Smooth muscle cell (in vitro differentiated cells): ENCODE results near the gene KCNJ16. TPM values are rescaled to one million over a fixed set of nuclear protein-coding genes. Genes with fewer than 3 reads are reported as not detected.

Experiments used
- DNase-seq: peaks from one replicate; lab custom pipeline; 2025; ENCODE audit not compliant: unreplicated experiment; lab: John Stamatoyannopoulos, UW
- H2AFZ ChIP-seq: fragments of 200-600 bp; sonication (generic); 2 replicates; pipeline ENCODE4 v1.6.0; 2016; ENCODE audit warnings: antibody characterized with exemption, low read depth, mild to moderate bottlenecking
- H3F3A ChIP-seq: fragments of 200-600 bp; sonication (generic); 2 replicates; pipeline ENCODE4 v1.6.0; 2017; ENCODE audit warnings: antibody characterized with exemption, low read depth
- H3K27ac ChIP-seq: fragments of 200-600 bp; sonication (generic); 2 replicates; pipeline ENCODE4 v1.5.1; 2016; ENCODE audit warnings: low read depth, mild to moderate bottlenecking
- H3K27me3 ChIP-seq: fragments of 200-600 bp; sonication (generic); 2 replicates; pipeline ENCODE4 v1.6.1; 2016; ENCODE audit warnings: low read depth, mild to moderate bottlenecking
- H3K36me3 ChIP-seq: fragments of 200-600 bp; sonication (generic); 2 replicates; pipeline ENCODE4 v1.5.1; 2016; ENCODE audit warnings: low read depth
- H3K4me1 ChIP-seq: fragments of 200-600 bp; sonication (generic); 2 replicates; pipeline ENCODE4 v1.5.1; 2016; ENCODE audit warnings: low read depth
- H3K4me2 ChIP-seq: fragments of 200-600 bp; sonication (generic); 2 replicates; pipeline ENCODE4 v1.6.0; 2016; ENCODE audit warnings: mild to moderate bottlenecking
- H3K4me3 ChIP-seq: fragments of 200-600 bp; sonication (generic); 2 replicates; pipeline ENCODE4 v1.5.1; 2016; ENCODE audit warnings: mild to moderate bottlenecking
- H3K79me2 ChIP-seq: fragments of 200-600 bp; sonication (generic); 2 replicates; pipeline ENCODE4 v1.6.0; 2016; ENCODE audit warnings: low read depth, mild to moderate bottlenecking
- H3K9ac ChIP-seq: fragments of 200-600 bp; sonication (generic); 2 replicates; pipeline ENCODE4 v1.6.0; 2016; ENCODE audit warnings: low read depth
- H3K9me3 ChIP-seq: fragments of 200-600 bp; sonication (generic); replicated peaks from 2 replicates; pipeline ENCODE4 v1.5.1; 2016; ENCODE audit warnings: low read depth
- H4K20me1 ChIP-seq: fragments of 200-600 bp; sonication (generic); 2 replicates; pipeline ENCODE4 v1.6.0; 2016; ENCODE audit warnings: low read depth
- WGBS: methylation state at CpG from one replicate; pipeline ENCODE4 v1.1.7; 2016; ENCODE audit warnings: low lambda C conversion rate; 5-methylcytosine and 5-hydroxymethylcytosine counted together
- polyA plus RNA-seq: library from polyadenylated mRNA; unstranded; fragments of >200 nt; fragmentation: Nextera tagmentation; extraction: Ambion mirVana; gene quantifications from 2 replicates; pipeline ENCODE4 v1.2.1, GENCODE V29; 2016
- total RNA-seq: library from RNA; depleted of rRNA; stranded (reverse); fragments of >200 nt; gene quantifications from 2 replicates; pipeline ENCODE4 v1.2.3, GENCODE V29; 2014
- TF ChIP-seq, protein P1 (sequence below): fragments of 200-600 bp; sonication (generic); IDR thresholded peaks from 2 replicates; pipeline ENCODE4 v1.5.1; 2017; ENCODE audit warnings: borderline replicate concordance, mild to moderate bottlenecking, antibody characterized with exemption; ENCODE audit not compliant: insufficient read depth, poor library complexity, severe bottlenecking

The KCNJ16 gene
- total and polyA plus RNA-seq, 2 experiments from 2014 or later: 0.09 TPM; not detected in 1

DNA sequence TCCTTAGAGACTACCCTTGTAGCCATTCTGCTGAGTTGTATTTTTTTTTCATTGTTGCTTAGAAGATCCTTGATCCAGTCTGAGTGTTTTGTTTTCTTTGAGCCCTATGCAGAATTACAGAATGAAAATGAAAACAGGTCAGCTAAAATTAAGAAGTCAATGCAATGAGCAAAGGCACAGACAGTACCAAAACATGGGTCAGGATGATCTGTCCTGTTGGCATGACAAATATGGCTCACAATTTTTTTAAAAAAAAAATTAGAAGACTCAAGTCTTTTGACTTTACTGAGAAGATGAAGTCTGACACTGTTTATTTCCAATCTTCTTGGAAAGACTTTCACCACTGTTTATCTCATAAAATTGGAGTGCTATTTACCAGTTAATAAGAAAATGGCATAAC, 32.4 kb downstream of the KCNJ16 start:
- no peak for DNase-seq

DNA sequence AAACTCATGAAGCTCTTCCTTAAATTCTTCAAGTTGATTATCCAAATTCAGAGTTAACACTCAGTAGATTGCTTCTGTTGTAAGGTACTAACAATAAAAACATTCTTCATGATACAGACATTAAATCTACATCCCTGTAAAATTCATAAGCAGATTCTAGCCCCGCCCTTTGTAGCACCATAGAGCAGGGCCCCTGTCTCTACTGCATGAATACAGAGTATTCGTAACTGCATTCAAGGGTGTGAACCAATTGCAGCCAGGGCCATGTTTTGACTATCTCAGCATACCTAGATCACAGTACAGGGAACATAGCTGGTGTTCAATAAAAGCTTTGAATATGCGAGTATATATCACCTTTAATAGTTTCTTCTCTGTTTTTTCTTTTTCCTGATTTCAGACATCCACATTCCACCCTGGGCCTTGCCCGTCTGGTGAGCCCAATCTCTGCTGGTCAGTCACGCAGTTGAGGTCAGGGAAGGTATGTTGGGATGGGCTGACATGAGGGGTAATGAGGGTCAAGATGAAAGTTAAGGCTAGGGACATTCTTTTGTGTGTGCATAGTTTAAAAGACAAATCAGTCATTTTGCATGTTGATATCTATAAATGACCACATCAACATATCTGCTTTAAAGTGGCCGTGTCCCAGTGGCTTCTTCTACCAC, 33.0 kb downstream of the KCNJ16 start:
- DNase-seq: no peak
- no peaks in the 10 kb centered on the region for H3K4me1 ChIP-seq
- H3F3A ChIP-seq: no peaks in the 10 kb centered on the region
- no peaks in the 10 kb centered on the region for H3K9me3 ChIP-seq
- H3K79me2 ChIP-seq: no peaks in the 10 kb centered on the region
- H3K4me3 ChIP-seq: no peak overlapping the region
- TF ChIP-seq, protein P1, sequence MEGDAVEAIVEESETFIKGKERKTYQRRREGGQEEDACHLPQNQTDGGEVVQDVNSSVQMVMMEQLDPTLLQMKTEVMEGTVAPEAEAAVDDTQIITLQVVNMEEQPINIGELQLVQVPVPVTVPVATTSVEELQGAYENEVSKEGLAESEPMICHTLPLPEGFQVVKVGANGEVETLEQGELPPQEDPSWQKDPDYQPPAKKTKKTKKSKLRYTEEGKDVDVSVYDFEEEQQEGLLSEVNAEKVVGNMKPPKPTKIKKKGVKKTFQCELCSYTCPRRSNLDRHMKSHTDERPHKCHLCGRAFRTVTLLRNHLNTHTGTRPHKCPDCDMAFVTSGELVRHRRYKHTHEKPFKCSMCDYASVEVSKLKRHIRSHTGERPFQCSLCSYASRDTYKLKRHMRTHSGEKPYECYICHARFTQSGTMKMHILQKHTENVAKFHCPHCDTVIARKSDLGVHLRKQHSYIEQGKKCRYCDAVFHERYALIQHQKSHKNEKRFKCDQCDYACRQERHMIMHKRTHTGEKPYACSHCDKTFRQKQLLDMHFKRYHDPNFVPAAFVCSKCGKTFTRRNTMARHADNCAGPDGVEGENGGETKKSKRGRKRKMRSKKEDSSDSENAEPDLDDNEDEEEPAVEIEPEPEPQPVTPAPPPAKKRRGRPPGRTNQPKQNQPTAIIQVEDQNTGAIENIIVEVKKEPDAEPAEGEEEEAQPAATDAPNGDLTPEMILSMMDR: no peak
- H3K27ac ChIP-seq: no peak overlapping the region
- no peak overlapping the region for H3K4me2 ChIP-seq
- H2AFZ ChIP-seq: no peak overlapping the region
- H3K9ac ChIP-seq: no peak overlapping the region
- WGBS: 90% methylated on average over 6 of the region's 6 CpGs
- no peaks in the 10 kb centered on the region for H3K36me3 ChIP-seq
- no peaks in the 10 kb centered on the region for H3K27me3 ChIP-seq
- H4K20me1 ChIP-seq: no peaks in the 10 kb centered on the region

More for the DNA sequence above, 32.4 kb downstream of the KCNJ16 start:
- no peak overlapping the region for H3K9ac ChIP-seq
- no peaks in the 10 kb centered on the region for H3K9me3 ChIP-seq
- H3K4me1 ChIP-seq: no peaks in the 10 kb centered on the region
- no peaks in the 10 kb centered on the region for H3K36me3 ChIP-seq
- no peaks in the 10 kb centered on the region for H4K20me1 ChIP-seq
- no peak overlapping the region for H3K27ac ChIP-seq
- no peaks in the 10 kb centered on the region for H3K79me2 ChIP-seq
- TF ChIP-seq, protein P1: no peak
- no peak overlapping the region for H2AFZ ChIP-seq
- H3K4me2 ChIP-seq: no peak overlapping the region
- H3K4me3 ChIP-seq: no peak overlapping the region
- no peaks in the 10 kb centered on the region for H3K27me3 ChIP-seq
- no peaks in the 10 kb centered on the region for H3F3A ChIP-seq

DNA sequence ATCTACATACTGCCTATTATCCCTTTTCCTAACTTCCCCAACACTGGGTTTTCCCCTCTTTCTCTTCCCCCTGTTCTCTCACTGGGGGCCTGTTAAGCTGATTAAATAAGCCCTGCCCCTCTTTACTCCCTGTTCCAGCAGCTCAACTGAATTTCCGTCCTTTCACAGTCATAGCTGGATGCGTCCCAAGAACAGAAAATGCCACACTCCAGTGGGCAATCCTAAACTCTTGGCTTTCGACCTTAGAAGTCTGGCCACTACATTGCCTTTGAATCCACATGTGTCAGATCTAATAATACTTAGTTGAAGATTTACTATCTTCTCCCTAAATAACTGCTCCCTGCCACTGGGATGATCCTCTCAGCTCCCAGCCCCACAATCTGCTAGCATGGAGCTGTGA, 34.5 kb downstream of the KCNJ16 start:
- Histone ChIP-seq H3K4me3 (no peak overlapping the region), H3K27me3 (no peaks in the 10 kb centered on the region), H2AFZ (no peak overlapping the region), H3K27ac (no peak overlapping the region), H3F3A (no peaks in the 10 kb centered on the region), H4K20me1 (no peaks in the 10 kb centered on the region), H3K79me2 (no peaks in the 10 kb centered on the region), H3K9me3 (no peaks in the 10 kb centered on the region), H3K4me2 (no peak overlapping the region), H3K36me3 (no peaks in the 10 kb centered on the region), H3K4me1 (no peaks in the 10 kb centered on the region), H3K9ac (no peak overlapping the region)
- WGBS: 87% methylated on average over 3 of the region's 3 CpGs
- DNase-seq: no peak
- TF ChIP-seq, protein P1: no peak

DNA sequence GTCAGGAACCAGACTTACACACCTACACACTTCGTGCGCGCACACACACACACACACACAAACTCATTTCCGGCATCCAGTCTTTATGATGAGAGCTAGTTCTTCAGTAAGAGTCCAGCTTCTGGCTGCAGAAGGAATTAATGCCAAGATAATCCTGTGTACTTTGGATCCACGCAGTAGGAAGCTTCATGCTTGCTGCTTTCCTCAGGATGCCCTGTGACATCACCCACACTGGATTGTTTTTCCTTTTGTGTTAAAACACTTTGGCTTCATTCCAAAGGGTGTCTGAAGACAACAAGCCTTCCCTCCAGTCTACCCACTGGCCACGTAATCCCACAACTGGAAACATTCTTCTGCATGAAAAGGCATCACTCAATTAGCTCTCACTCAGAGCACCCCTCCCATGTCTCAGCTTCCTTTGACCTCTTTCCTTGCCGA, 35.4 kb downstream of the KCNJ16 start:
- Histone ChIP-seq H3K9me3 (no peaks in the 10 kb centered on the region), H3K79me2 (no peaks in the 10 kb centered on the region), H3K4me2 (no peak overlapping the region), H4K20me1 (no peaks in the 10 kb centered on the region), H3K4me1 (no peaks in the 10 kb centered on the region), H3K9ac (no peak overlapping the region), H3K4me3 (no peak overlapping the region), H2AFZ (no peak overlapping the region), H3K36me3 (no peaks in the 10 kb centered on the region), H3F3A (no peaks in the 10 kb centered on the region), H3K27ac (no peak overlapping the region), H3K27me3 (no peaks in the 10 kb centered on the region)
- TF ChIP-seq, protein P1: no peak
- WGBS: 75% methylated on average over 7 of the region's 7 CpGs
- DNase-seq: no peak
